HPDE6-E6E7 (cell line): ENCODE measurements around the gene RPTOR.

ENCODE experiments used
- DNase-seq: peaks from one replicate; pipeline ENCODE4 v3.0.0; 2011; ENCODE audit warnings: missing footprints; ENCODE audit errors: extremely low spot score

RPTOR gene

GRCh38 chr17:80588702-80589383 lies 44.2 kb downstream of the RPTOR start:
- DNase-seq, result no peak

GRCh38 chr17:80591788-80592187 lies 47.1 kb downstream of the RPTOR start:
- no peak for DNase-seq

GRCh38 chr17:80592243-80592642 lies 47.6 kb downstream of the RPTOR start:
- DNase-seq, result no peak

- DNase-seq, result no peak
Measured at GRCh38 chr17:80593181-80593580, 48.5 kb downstream of the RPTOR start.

- DNase-seq, result no peak
Measured at GRCh38 chr17:80594431-80595269, 50.0 kb downstream of the RPTOR start.

GRCh38 chr17:80596760-80597608 lies 52.3 kb downstream of the RPTOR start:
- DNase-seq, result peak; percentile 75

GRCh38 chr17:80598813-80599545 lies 54.3 kb downstream of the RPTOR start:
- no peak for DNase-seq

GRCh38 chr17:80599546-80600305 lies 55.1 kb downstream of the RPTOR start:
- no peak for DNase-seq

GRCh38 chr17:80601146-80601545 lies 56.5 kb downstream of the RPTOR start:
- no peak for DNase-seq

- no peak for DNase-seq
Measured at GRCh38 chr17:80603396-80603795, 58.8 kb downstream of the RPTOR start.

GRCh38 chr17:80604009-80604669 lies 59.5 kb downstream of the RPTOR start:
- DNase-seq, result no peak

GRCh38 chr17:80604670-80605010 lies 60.0 kb downstream of the RPTOR start:
- DNase-seq, result no peak

GRCh38 chr17:80605326-80606066 lies 60.9 kb downstream of the RPTOR start:
- peak; percentile 96 for DNase-seq

GRCh38 chr17:80608326-80608725 lies 63.7 kb downstream of the RPTOR start:
- no peak for DNase-seq

- DNase-seq, result no peak
Measured at GRCh38 chr17:80609757-80610156, 65.1 kb downstream of the RPTOR start.

GRCh38 chr17:80611816-80612215 lies 67.2 kb downstream of the RPTOR start:
- DNase-seq, result no peak

GRCh38 chr17:80612997-80613731 lies 68.5 kb downstream of the RPTOR start:
- DNase-seq, result no peak

GRCh38 chr17:80613732-80614071 lies 69.1 kb downstream of the RPTOR start:
- DNase-seq, result no peak
